HL-60/S4 (cell line): Measurements from ENCODE around the gene SP1.
"Not testable (repeated sequence)": the region's sequence is repeated elsewhere in the genome, so short reads cannot be mapped to it uniquely, and the experiment has no call there.

Source experiments
- in situ Hi-C: fragments of 300-500 bp; cut with MboI; formaldehyde crosslinking; loops from 2 replicates; pipeline ENCODE4 v1.14.3; 2022; ENCODE audit warnings: low sequenced_read_pairs

SP1 gene

GRCh38 chr12:53402871-53403270 lies 22.9 kb downstream of the SP1 start:
- in situ Hi-C loops: no loop called here

GRCh38 chr12:53410951-53411350 lies 31.0 kb downstream of the SP1 start:
- in situ Hi-C loops: no loop called here

- in situ Hi-C loops: no loop called here
Observed at GRCh38 chr12:53413485-53414204, 33.7 kb downstream of the SP1 start.

- in situ Hi-C loops: no loop called here
Observed at GRCh38 chr12:53414756-53415417, 34.9 kb downstream of the SP1 start.

GRCh38 chr12:53415752-53416389 lies 35.9 kb downstream of the SP1 start:
- in situ Hi-C loops: not testable (repeated sequence)

GRCh38 chr12:53417291-53417816 lies 37.4 kb downstream of the SP1 start:
- in situ Hi-C loops: not testable (repeated sequence)

GRCh38 chr12:53418221-53418620 lies 38.2 kb downstream of the SP1 start:
- in situ Hi-C loops: no loop called here

- in situ Hi-C loops: loop anchor here (5.0 kb wide), 1 partner anchor 67 kb away; no protein-coding TSS in a partner anchor
Observed at GRCh38 chr12:53419756-53420155, 39.8 kb downstream of the SP1 start.

- in situ Hi-C loops: loop anchor here (5.0 kb wide), 1 partner anchor 70 kb away; no protein-coding TSS in a partner anchor
Observed at GRCh38 chr12:53422247-53422646, 42.3 kb downstream of the SP1 start.

- in situ Hi-C loops: loop anchor here (5.0 kb wide), 1 partner anchor 71 kb away; no protein-coding TSS in a partner anchor
Observed at GRCh38 chr12:53423597-53423996, 43.6 kb downstream of the SP1 start, which contains the start of gene AMHR2. AMHR2 (plus strand) TSS chr12:53423855; CDS start chr12:53423935, 80 bp downstream.

- in situ Hi-C loops: loop anchor here (5.0 kb wide), 1 partner anchor 73 kb away; no protein-coding TSS in a partner anchor
Observed at GRCh38 chr12:53424626-53425514, 44.9 kb downstream of the SP1 start.

GRCh38 chr12:53425515-53426150 lies 45.7 kb downstream of the SP1 start:
- in situ Hi-C loops: no loop called here

- in situ Hi-C loops: no loop called here
Observed at GRCh38 chr12:53427905-53428594, 48.1 kb downstream of the SP1 start.

GRCh38 chr12:53428741-53429140 lies 48.8 kb downstream of the SP1 start:
- in situ Hi-C loops: no loop called here

- in situ Hi-C loops: no loop called here
Observed at GRCh38 chr12:53430116-53430515, 50.1 kb downstream of the SP1 start.

GRCh38 chr12:53431187-53431586 lies 51.2 kb downstream of the SP1 start:
- in situ Hi-C loops: no loop called here

- in situ Hi-C loops: not testable (repeated sequence)
Observed at GRCh38 chr12:53435326-53435725, 55.4 kb downstream of the SP1 start.

GRCh38 chr12:53439582-53439981 lies 59.6 kb downstream of the SP1 start:
- in situ Hi-C loops: not testable (repeated sequence)
